NT2/D1 (cell line): ENCODE measurements around the gene VSTM2B.
"Not testable (repeated sequence)": the region's sequence is repeated elsewhere in the genome, so short reads cannot be mapped to it uniquely, and the experiment has no call there.

Experiments
- DNase-seq: peaks from one replicate; pipeline ENCODE4 v3.0.0-alpha.2; 2011; ENCODE audit warnings: low read depth, low spot score
- H3K27me3 ChIP-seq: 2 replicates; pipeline ENCODE4 v1.6.0; 2011; ENCODE audit warnings: mild to moderate bottlenecking; ENCODE audit not compliant: insufficient read length, insufficient read depth
- H3K36me3 ChIP-seq: 2 replicates; pipeline ENCODE4 v1.6.1; 2011; ENCODE audit warnings: mild to moderate bottlenecking, low read length, mixed read lengths; ENCODE audit not compliant: insufficient read depth, insufficient read length
- H3K4me1 ChIP-seq: 2 replicates; pipeline ENCODE4 v1.5.1; 2011; ENCODE audit not compliant: insufficient read depth, insufficient read length
- H3K4me3 ChIP-seq: 2 replicates; pipeline ENCODE4 v1.5.1; 2011; ENCODE audit warnings: low read depth; ENCODE audit not compliant: insufficient read length
- H3K9ac ChIP-seq: 2 replicates; pipeline ENCODE4 v1.6.0; 2011; ENCODE audit warnings: low read depth; ENCODE audit not compliant: insufficient read length
- H3K9me3 ChIP-seq: 2 replicates; pipeline ENCODE4 v1.5.1; 2011; ENCODE audit warnings: mild to moderate bottlenecking, low read length; ENCODE audit not compliant: insufficient read depth
- SUZ12 ChIP-seq: IDR thresholded peaks from 2 replicates; pipeline ENCODE4 v1.6.1; 2011; ENCODE audit not compliant: insufficient read length, insufficient read depth; ENCODE audit errors: extremely low read depth
- YY1 ChIP-seq: IDR thresholded peaks from 2 replicates; pipeline ENCODE4 v1.6.1; 2011; ENCODE audit not compliant: insufficient read length, insufficient read depth
- ZNF274 ChIP-seq: IDR thresholded peaks from 2 replicates; pipeline ENCODE4 v1.6.1; 2011; ENCODE audit warnings: mild to moderate bottlenecking, low read depth, low read length

VSTM2B gene

DNA sequence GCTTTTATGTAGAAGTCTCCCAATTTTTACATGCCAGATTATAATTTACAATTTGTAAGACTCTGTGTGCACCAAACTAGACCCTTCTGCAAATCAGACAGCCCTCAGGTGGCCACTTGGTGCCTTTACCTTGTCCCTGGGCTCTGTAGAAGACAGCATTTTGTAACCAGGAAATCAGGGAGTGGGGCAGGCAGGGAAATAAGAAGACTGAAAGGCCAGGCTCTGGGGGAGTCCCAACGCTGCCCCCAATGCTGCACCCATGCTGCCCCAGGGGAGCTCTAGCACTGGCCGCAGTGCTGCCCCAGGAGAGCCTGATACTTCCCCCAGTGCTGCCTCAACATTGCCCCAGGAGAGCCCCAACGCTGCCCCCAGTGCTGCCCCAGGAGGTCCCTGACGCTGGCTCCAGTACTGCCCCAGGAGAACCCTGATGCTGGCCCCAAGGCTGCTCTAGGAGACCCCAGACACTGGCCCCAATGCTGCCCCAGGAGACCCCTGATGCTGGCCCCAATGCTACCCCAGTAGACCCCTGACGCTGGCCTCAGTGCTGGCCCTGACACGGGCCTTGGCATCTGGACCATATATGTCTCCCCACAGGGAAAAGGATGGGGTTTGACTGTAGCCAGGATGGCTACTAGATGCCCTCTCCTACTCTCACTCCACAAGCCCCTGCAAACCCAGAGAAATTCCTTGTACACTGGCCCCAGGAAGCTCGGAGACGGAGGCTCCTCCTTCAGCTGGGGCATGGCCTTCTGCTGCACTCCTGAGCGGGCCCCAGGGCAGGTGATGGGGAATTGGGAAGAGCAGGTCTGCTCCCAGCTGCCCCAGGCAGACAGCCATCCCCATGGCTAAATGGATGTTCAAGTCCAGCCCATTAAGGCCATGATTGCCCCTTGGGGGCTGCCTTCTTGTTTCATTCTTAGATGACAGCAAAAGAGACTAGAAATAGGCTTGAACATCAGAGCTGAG, 23.6 kb downstream of the VSTM2B start:
- Histone ChIP-seq H3K9ac (no peak overlapping the region), H3K4me1 (peaks cover 9% of the 10 kb centered on the region), H3K36me3 (no peaks in the 10 kb centered on the region), H3K4me3 (no peak overlapping the region), H3K27me3 (no peaks in the 10 kb centered on the region), H3K9me3 (peaks cover 15% of the 10 kb centered on the region; the same call in 1 of the 2 replicates)
- no peak for DNase-seq
- no peak for TF ChIP-seq YY1
- no peak for TF ChIP-seq SUZ12
- TF ChIP-seq ZNF274: no peak

DNA sequence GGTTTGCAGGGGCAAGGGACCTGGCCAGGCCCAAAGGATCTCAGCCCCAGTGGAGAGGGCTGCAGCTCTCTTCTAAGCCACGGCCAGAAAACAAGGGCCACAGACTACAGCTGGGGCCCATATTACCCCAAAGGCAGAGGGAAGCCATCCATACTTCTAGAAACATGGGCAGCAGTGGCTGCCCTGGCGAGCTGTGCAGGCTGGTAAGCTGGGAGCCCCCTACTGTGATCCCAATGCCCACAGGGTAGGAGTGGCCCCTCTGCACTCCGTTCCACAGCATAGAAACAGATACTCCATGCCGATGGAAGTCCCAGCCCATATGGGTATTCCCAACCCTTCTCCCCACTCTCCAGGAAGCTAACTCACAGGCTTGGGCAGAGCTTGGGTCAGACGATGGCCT, 25.1 kb downstream of the VSTM2B start:
- Histone ChIP-seq H3K27me3 (no peaks in the 10 kb centered on the region), H3K4me3 (no peak overlapping the region), H3K9me3 (peaks cover 17% of the 10 kb centered on the region; the same call in 1 of the 2 replicates), H3K36me3 (no peaks in the 10 kb centered on the region), H3K4me1 (peaks cover 9% of the 10 kb centered on the region), H3K9ac (no peak overlapping the region)
- TF ChIP-seq YY1 (no peak), SUZ12 (no peak), ZNF274 (no peak)
- DNase-seq: no peak

DNA sequence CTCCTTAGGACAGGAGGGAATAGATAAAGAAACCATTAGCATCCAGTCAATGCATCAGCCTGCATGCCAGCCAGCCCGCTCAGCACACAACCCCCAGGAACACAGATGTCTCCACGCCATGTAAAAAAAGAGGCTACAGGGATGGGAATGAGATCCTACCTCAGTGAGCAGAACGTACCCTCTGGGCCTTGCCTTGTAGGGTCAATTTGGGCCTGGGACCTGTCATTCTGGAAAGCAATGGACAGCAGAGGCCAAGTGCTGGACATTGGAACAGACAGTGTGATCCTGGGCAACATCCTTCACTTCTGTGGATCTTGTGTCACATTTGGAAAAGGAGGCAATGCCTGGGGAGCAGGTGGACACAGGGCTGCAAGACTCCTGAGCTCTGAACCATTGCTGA, 26.0 kb downstream of the VSTM2B start:
- Histone ChIP-seq H3K36me3 (no peaks in the 10 kb centered on the region), H3K27me3 (no peaks in the 10 kb centered on the region), H3K4me1 (peaks cover 9% of the 10 kb centered on the region), H3K9ac (no peak overlapping the region), H3K4me3 (no peak overlapping the region), H3K9me3 (peaks cover 17% of the 10 kb centered on the region; the same call in 1 of the 2 replicates)
- no peak for TF ChIP-seq YY1
- no peak for TF ChIP-seq ZNF274
- TF ChIP-seq SUZ12: no peak
- no peak for DNase-seq

DNA sequence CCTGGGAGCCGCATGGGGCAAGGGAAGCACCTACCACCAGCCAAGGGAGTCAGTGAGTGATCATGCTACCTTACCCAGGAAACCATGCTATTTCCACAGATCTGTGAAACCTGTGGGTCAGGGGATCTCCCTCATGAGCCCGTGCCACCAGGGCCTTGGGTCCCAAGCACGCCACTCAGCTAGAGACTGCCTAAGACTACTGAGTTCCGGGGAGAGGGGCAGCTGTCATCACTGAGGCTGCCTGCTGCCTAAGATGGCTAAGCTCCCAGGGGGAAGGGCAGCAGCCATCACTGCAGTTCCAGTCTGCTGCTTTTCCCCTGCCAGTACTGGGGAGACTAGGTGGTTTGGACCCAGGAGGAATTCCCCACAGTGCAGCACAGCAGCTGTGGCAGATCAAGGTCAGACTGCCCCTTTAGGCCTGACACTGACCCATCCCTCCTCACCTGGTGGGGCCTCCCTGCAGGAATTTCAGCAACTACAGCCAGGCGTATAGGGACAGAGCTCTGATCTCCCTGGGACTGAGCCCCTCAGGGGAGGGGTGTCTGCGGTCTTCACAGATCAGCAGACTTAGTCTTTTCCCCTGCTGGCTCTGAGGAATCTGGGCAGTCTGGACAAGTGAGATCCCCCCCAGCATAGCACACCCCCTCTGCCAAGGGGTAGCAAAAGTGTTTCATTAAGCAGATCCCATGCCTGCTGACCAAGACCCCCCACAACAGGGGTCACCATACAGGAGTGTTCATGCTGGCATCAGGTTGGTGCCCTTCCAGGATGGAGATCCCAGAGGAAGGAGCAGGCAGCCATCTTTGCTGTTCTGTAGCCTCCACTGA, 26.9 kb downstream of the VSTM2B start:
- peaks cover 8% of the 10 kb centered on the region for H3K4me1 ChIP-seq
- H3K36me3 ChIP-seq: no peaks in the 10 kb centered on the region
- H3K4me3 ChIP-seq: no peak overlapping the region
- H3K9ac ChIP-seq: no peak overlapping the region
- peaks cover 17% of the 10 kb centered on the region; the same call in 1 of the 2 replicates for H3K9me3 ChIP-seq
- no peak for DNase-seq
- TF ChIP-seq SUZ12 (no peak), YY1 (no peak), ZNF274 (no peak)
- no peaks in the 10 kb centered on the region for H3K27me3 ChIP-seq

DNA sequence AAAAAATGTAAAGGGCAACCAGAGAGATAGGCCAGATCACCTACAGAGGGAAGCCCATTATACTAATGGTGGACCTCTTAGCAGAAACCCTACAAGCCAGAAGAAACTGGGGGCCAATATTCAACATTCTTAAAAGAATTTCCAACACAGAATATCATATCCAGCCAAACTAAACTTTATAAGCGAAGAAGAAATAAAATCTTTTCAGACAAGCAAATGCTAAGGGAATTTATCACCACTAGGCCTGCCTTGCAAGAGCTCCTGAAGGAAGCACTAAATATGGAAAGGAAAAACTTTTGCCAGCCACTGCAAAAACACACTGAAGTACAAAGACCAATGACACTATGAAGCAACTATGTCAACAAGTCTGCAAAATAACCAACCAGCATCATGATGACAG, 28.4 kb downstream of the VSTM2B start:
- H3K4me1 ChIP-seq: peaks cover 4% of the 10 kb centered on the region
- no peak for TF ChIP-seq SUZ12
- no peak for TF ChIP-seq ZNF274
- no peak for TF ChIP-seq YY1
- DNase-seq: no peak
- no peak overlapping the region for H3K4me3 ChIP-seq
- H3K9me3 ChIP-seq: peaks cover 17% of the 10 kb centered on the region; the same call in 1 of the 2 replicates
- H3K27me3 ChIP-seq: no peaks in the 10 kb centered on the region
- no peak overlapping the region for H3K9ac ChIP-seq
- H3K36me3 ChIP-seq: no peaks in the 10 kb centered on the region

DNA sequence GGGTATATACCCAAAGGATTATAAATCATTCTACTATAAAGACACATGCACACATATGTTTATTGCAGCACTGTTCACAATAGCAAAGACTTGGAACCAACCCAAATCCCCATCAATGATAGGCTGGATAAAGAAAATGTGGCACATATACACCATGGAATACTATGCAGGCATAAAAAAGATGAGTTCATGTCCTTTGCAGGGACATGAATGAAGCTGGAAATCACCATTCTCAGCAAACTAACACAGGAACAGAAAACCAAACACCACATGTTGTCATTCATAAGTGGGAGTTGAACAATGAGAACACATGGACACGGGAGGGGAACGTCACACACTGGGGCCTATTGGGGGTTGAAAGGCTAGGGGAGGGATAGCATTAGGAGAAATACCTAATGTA, 33.3 kb downstream of the VSTM2B start:
- H3K9ac ChIP-seq, H3K27me3 ChIP-seq, H3K36me3 ChIP-seq, DNase-seq, H3K4me1 ChIP-seq, H3K4me3 ChIP-seq: not testable (repeated sequence)
- H3K9me3 ChIP-seq: peaks cover 18% of the 10 kb centered on the region; the same call in 1 of the 2 replicates

DNA sequence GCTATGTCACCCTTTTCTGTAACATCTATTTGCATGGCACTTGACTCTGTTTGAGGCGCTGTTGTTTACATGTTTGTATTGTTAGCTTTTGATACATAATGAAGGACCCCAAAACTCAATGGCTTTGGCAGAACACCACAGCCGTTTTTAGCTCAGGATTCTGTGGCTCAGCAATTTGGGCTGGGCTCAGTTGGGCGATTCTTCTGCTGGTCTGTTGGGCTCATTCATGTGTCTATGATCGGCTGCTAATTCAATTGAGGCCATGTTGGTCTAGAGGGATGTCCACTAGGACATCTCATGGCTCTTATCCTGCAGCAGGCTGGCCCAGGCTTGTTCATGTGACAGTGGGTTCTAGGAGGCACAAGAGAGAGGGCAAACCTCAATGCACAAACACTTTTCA, 33.9 kb downstream of the VSTM2B start:
- H3K27me3 ChIP-seq: no peaks in the 10 kb centered on the region
- H3K9ac ChIP-seq: no peak overlapping the region
- H3K4me1 ChIP-seq: no peaks in the 10 kb centered on the region
- no peak for TF ChIP-seq ZNF274
- no peak for TF ChIP-seq SUZ12
- TF ChIP-seq YY1: no peak
- H3K36me3 ChIP-seq: no peaks in the 10 kb centered on the region
- peaks cover 13% of the 10 kb centered on the region; the same call in 1 of the 2 replicates for H3K9me3 ChIP-seq
- H3K4me3 ChIP-seq: no peak overlapping the region
- DNase-seq: no peak
